ENCODE data around the gene TRIM6. TPM values are rescaled to one million over a fixed set of nuclear protein-coding genes. Genes with fewer than 3 reads are reported as not detected.
"Not testable (repeated sequence)": the region's sequence is repeated elsewhere in the genome, so short reads cannot be mapped to it uniquely, and the experiment has no call there.

TRIM6 gene
- total and polyA plus RNA-seq, 2 donors: 4.1 to 5.5 TPM

DNA sequence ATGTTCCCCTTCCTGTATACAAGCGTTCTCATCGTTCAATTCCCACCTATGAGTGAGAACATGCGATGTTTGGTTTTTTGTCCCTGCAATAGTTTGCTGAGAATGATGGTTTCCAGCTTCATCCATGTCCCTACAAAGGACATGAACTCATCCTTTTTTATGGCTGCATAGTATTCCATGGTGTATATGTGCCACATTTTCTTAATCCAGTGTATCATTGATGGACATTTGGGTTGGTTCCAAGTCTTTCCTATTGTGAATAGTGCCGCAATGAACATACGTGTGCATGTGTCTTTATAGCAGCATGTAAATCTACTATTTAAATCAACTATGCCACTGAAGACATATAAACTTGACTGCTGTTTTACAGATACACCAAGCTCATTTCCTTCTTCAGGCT lies 12.0 kb upstream of the TRIM6 start:
- H3K4me3 ChIP-seq (ENCODE audit: low read depth, low read length); H3K36me3 ChIP-seq (ENCODE audit: insufficient read depth); DNase-seq (ENCODE audit: extremely low spot score); H3K4me1 ChIP-seq (ENCODE audit: insufficient read depth); H3K27ac ChIP-seq (ENCODE audit: low read depth): not testable (repeated sequence)
- 92% methylated on average over 5 of the region's 5 CpGs for WGBS

GRCh38 chr11:5589906-5590305 lies 6.5 kb upstream of the TRIM6 start:
- 97% methylated on average over 31 of the region's 31 CpGs for WGBS
- H3K4me3 ChIP-seq (ENCODE audit: low read depth, low read length); H3K4me1 ChIP-seq (ENCODE audit: insufficient read depth); H3K27ac ChIP-seq (ENCODE audit: low read depth); H3K36me3 ChIP-seq (ENCODE audit: insufficient read depth); DNase-seq (ENCODE audit: extremely low spot score): not testable (repeated sequence)

- Histone ChIP-seq H3K27ac (ENCODE audit: low read depth) (no peak overlapping the region), H3K36me3 (ENCODE audit: insufficient read depth) (peaks cover 2% of the 10 kb centered on the region), H3K4me3 (ENCODE audit: low read depth, low read length) (no peak overlapping the region), H3K4me1 (ENCODE audit: insufficient read depth) (no peaks in the 10 kb centered on the region)
- DNase-seq (ENCODE audit: extremely low spot score): no peak
- 93% methylated on average over 3 of the region's 3 CpGs for WGBS
Observed at GRCh38 chr11:5591613-5592012, 4.8 kb upstream of the TRIM6 start.

DNA sequence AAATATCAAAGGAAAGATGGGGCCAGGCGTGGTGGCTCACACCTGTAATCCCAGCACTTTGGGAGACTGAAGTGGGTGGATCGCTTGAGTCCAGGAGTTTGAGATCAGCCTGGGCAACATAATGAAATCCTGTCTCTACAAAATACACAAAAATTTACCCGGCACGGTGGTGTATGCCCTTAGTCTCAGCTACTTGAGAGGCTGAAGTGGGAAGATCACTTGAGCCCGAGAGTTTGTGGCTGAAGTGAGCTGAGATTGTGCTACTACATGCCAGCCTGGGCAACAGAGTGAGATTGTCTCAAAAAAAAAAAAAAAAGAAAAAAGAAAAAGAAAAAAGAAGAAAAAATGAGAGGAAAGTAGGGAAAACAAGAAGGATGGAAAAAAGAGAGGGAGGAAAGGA lies 3.8 kb upstream of the TRIM6 start:
- DNase-seq (ENCODE audit: extremely low spot score): no peak
- Histone ChIP-seq H3K4me1 (ENCODE audit: insufficient read depth) (no peaks in the 10 kb centered on the region), H3K4me3 (ENCODE audit: low read depth, low read length) (no peak overlapping the region), H3K36me3 (ENCODE audit: insufficient read depth) (no peaks in the 10 kb centered on the region), H3K27ac (ENCODE audit: low read depth) (no peak overlapping the region)
- 90% methylated on average over 5 of the region's 5 CpGs for WGBS

DNA sequence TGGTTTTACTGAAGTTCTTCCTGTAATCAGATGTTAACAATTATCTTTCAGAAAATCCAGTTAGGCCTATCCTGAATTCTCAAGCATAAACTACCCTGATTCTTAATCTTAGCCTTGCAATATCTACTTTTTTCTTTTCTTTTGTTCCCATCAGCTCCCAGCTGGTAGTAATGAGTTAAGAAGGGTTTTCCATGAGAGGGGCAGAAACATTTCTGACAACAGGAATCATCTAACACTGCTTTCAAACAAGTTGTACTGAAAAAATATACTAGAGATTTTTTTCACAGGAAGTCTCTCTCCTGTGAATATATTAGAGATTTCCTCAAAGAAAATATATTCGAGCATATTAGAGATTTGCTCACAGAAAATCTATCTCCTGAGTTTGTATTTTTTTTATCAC lies 3.3 kb upstream of the TRIM6 start:
- no peak for DNase-seq (ENCODE audit: extremely low spot score)
- no peaks in the 10 kb centered on the region for H3K4me1 ChIP-seq (ENCODE audit: insufficient read depth)
- no peak overlapping the region for H3K27ac ChIP-seq (ENCODE audit: low read depth)
- no peaks in the 10 kb centered on the region for H3K36me3 ChIP-seq (ENCODE audit: insufficient read depth)
- 46% methylated on average over 1 of the region's 1 CpG for WGBS
- no peak overlapping the region for H3K4me3 ChIP-seq (ENCODE audit: low read depth, low read length)

DNA sequence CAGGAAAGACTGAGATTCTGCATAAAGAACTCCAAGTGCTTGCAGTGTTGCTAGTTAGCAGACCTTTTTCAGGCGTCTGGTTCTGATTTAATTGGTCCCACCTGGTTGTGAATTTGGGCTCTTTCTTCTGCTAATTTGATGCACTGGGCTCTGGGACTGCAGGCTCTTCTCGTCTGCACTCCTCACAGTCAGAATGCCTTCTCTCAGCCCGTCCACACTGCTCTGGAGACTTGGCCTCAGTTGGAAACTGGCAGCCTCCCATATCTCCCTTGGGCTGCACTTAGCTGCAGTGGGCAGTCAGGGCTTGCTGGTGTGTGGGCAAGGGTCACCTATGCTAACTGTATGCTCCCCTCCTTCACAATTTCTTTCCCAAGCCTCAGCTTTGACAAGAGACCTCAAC lies 1.5 kb downstream of the TRIM6 start:
- Histone ChIP-seq H3K4me3 (ENCODE audit: low read depth, low read length) (no peak overlapping the region), H3K36me3 (ENCODE audit: insufficient read depth) (no peaks in the 10 kb centered on the region), H3K27ac (ENCODE audit: low read depth) (peak overlapping the region; percentile 64)

DNA sequence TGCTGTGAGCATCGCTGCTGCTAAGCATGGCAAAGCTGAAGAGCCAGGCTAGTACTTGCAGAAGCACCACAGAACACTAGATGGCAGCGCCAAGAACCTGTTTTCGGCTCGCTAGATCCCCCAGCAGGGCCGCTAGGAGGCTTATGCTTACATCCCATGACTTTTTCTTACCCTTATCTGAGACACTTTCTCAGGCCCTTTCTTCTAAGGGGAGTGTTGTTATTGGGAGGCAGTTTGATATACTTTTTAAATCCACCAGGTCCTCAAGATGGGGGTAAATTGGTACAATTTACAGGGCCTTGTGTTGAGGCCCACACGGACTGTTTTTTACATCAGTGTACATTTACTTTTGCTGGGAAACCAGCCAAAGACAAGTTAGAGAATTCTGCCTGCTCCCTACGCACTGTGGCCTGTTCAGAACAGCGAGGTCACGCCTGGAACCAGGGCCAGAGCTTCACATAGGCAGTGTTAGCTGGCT lies 4.0 kb downstream of the TRIM6 start:
- no peaks in the 10 kb centered on the region for H3K4me1 ChIP-seq (ENCODE audit: insufficient read depth)
- WGBS: 17% methylated on average over 9 of the region's 9 CpGs
- DNase-seq (ENCODE audit: extremely low spot score): peak; percentile 56

More for the DNA sequence above, 1.5 kb downstream of the TRIM6 start:
- H3K4me1 ChIP-seq (ENCODE audit: insufficient read depth): no peaks in the 10 kb centered on the region
- no peak for DNase-seq (ENCODE audit: extremely low spot score)
- 33% methylated on average over 3 of the region's 3 CpGs for WGBS

GRCh38 chr11:5602791-5603190 lies 6.4 kb downstream of the TRIM6 start:
- not testable (repeated sequence) for H3K27ac ChIP-seq (ENCODE audit: low read depth); H3K4me1 ChIP-seq (ENCODE audit: insufficient read depth); H3K4me3 ChIP-seq (ENCODE audit: low read depth, low read length); DNase-seq (ENCODE audit: extremely low spot score); H3K36me3 ChIP-seq (ENCODE audit: insufficient read depth)
- 92% methylated on average over 4 of the region's 4 CpGs for WGBS

More for the DNA sequence above, 4.0 kb downstream of the TRIM6 start:
- Histone ChIP-seq H3K4me3 (ENCODE audit: low read depth, low read length) (no peak overlapping the region), H3K36me3 (ENCODE audit: insufficient read depth) (no peaks in the 10 kb centered on the region), H3K27ac (ENCODE audit: low read depth) (no peak overlapping the region)

DNA sequence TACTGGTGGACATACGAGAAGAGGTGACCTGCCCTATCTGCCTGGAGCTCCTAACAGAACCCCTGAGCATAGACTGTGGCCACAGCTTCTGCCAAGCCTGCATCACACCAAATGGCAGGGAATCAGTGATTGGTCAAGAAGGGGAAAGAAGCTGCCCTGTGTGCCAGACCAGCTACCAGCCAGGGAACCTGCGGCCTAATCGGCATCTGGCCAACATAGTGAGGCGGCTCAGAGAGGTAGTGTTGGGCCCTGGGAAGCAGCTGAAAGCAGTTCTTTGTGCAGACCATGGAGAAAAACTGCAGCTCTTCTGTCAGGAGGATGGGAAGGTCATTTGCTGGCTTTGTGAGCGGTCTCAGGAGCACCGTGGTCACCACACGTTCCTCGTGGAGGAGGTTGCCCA lies 6.9 kb downstream of the TRIM6 start:
- DNase-seq (ENCODE audit: extremely low spot score): no peak
- H3K27ac ChIP-seq (ENCODE audit: low read depth): no peak overlapping the region
- H3K36me3 ChIP-seq (ENCODE audit: insufficient read depth): no peaks in the 10 kb centered on the region
- no peaks in the 10 kb centered on the region for H3K4me1 ChIP-seq (ENCODE audit: insufficient read depth)
- 89% methylated on average over 8 of the region's 8 CpGs for WGBS
- H3K4me3 ChIP-seq (ENCODE audit: low read depth, low read length): no peak overlapping the region

DNA sequence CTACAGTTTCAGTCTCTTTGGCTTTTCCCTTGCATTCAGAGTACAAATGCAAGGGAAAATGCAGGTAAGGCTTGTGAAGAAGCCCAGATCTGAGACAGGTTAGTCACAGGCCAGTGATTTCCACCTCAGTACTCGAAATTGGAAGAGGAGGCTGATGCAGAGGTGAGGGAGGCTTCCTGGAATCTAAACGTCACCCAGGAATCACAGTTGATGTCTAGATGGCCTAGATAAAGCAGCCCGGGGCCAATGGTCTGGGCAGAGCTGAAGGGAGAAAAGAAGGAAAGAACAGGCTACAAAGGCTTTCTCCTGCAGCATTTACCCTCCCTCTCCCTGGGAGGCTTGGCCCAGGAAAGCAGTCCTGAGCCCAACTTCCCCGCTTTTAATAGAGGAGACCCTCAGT lies 8.5 kb downstream of the TRIM6 start:
- WGBS: 77% methylated on average over 4 of the region's 4 CpGs
- Histone ChIP-seq H3K4me1 (ENCODE audit: insufficient read depth) (no peaks in the 10 kb centered on the region), H3K4me3 (ENCODE audit: low read depth, low read length) (no peak overlapping the region), H3K27ac (ENCODE audit: low read depth) (no peak overlapping the region), H3K36me3 (ENCODE audit: insufficient read depth) (no peaks in the 10 kb centered on the region)
- DNase-seq (ENCODE audit: extremely low spot score): no peak

- no peaks in the 10 kb centered on the region for H3K4me1 ChIP-seq (ENCODE audit: insufficient read depth)
- 49% methylated on average over 5 of the region's 5 CpGs for WGBS
- no peak overlapping the region for H3K27ac ChIP-seq (ENCODE audit: low read depth)
- H3K36me3 ChIP-seq (ENCODE audit: insufficient read depth): peaks cover 3% of the 10 kb centered on the region
- no peak overlapping the region for H3K4me3 ChIP-seq (ENCODE audit: low read depth, low read length)
- no peak for DNase-seq (ENCODE audit: extremely low spot score)
Observed at GRCh38 chr11:5605849-5606248, 9.4 kb downstream of the TRIM6 start.

GRCh38 chr11:5608808-5609207 lies 12.4 kb downstream of the TRIM6 start:
- H3K27ac ChIP-seq (ENCODE audit: low read depth): no peak overlapping the region
- DNase-seq (ENCODE audit: extremely low spot score): no peak
- H3K4me3 ChIP-seq (ENCODE audit: low read depth, low read length): no peak overlapping the region
- WGBS: 40% methylated on average over 6 of the region's 6 CpGs
- H3K4me1 ChIP-seq (ENCODE audit: insufficient read depth): no peaks in the 10 kb centered on the region
- peaks cover 4% of the 10 kb centered on the region for H3K36me3 ChIP-seq (ENCODE audit: insufficient read depth)

DNA sequence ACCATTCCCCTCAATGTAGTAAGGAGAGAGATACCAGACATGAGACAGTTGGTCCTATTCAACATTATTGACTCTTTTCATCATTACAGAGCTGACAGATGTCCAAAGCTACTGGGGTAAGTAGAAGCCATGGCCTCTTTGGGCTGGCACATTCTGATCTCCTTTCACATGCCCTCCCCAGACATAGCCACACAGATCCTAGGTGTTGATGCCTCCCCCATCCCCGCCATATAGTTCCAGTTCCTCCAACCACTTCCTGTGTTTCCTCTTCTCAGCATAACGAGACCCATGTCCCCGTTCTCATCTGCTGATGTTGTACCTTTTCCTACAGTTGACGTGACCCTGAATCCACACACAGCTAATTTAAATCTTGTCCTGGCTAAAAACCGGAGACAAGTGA lies 14.0 kb downstream of the TRIM6 start:
- Histone ChIP-seq H3K27ac (ENCODE audit: low read depth) (no peak overlapping the region), H3K4me3 (ENCODE audit: low read depth, low read length) (no peak overlapping the region), H3K36me3 (ENCODE audit: insufficient read depth) (peaks cover 4% of the 10 kb centered on the region), H3K4me1 (ENCODE audit: insufficient read depth) (no peaks in the 10 kb centered on the region)
- no peak for DNase-seq (ENCODE audit: extremely low spot score)
- 89% methylated on average over 5 of the region's 5 CpGs for WGBS

GRCh38 chr11:5611627-5612026 lies 15.2 kb downstream of the TRIM6 start:
- no peak overlapping the region for H3K4me3 ChIP-seq (ENCODE audit: low read depth, low read length)
- peaks cover 4% of the 10 kb centered on the region for H3K36me3 ChIP-seq (ENCODE audit: insufficient read depth)
- DNase-seq (ENCODE audit: extremely low spot score): no peak
- H3K4me1 ChIP-seq (ENCODE audit: insufficient read depth): no peaks in the 10 kb centered on the region
- no peak overlapping the region for H3K27ac ChIP-seq (ENCODE audit: low read depth)
- 93% methylated on average over 11 of the region's 11 CpGs for WGBS

GRCh38 chr11:5618807-5619206 lies 22.4 kb downstream of the TRIM6 start:
- Histone ChIP-seq H3K36me3 (ENCODE audit: insufficient read depth) (no peaks in the 10 kb centered on the region), H3K27ac (ENCODE audit: low read depth) (no peak overlapping the region), H3K4me3 (ENCODE audit: low read depth, low read length) (no peak overlapping the region), H3K4me1 (ENCODE audit: insufficient read depth) (no peaks in the 10 kb centered on the region)
- 78% methylated on average over 3 of the region's 3 CpGs for WGBS
- DNase-seq (ENCODE audit: extremely low spot score): no peak

All from urinary bladder (tissue), 4 donors.